Measurements from ENCODE around the gene SELENOS.

SELENOS gene

DNA sequence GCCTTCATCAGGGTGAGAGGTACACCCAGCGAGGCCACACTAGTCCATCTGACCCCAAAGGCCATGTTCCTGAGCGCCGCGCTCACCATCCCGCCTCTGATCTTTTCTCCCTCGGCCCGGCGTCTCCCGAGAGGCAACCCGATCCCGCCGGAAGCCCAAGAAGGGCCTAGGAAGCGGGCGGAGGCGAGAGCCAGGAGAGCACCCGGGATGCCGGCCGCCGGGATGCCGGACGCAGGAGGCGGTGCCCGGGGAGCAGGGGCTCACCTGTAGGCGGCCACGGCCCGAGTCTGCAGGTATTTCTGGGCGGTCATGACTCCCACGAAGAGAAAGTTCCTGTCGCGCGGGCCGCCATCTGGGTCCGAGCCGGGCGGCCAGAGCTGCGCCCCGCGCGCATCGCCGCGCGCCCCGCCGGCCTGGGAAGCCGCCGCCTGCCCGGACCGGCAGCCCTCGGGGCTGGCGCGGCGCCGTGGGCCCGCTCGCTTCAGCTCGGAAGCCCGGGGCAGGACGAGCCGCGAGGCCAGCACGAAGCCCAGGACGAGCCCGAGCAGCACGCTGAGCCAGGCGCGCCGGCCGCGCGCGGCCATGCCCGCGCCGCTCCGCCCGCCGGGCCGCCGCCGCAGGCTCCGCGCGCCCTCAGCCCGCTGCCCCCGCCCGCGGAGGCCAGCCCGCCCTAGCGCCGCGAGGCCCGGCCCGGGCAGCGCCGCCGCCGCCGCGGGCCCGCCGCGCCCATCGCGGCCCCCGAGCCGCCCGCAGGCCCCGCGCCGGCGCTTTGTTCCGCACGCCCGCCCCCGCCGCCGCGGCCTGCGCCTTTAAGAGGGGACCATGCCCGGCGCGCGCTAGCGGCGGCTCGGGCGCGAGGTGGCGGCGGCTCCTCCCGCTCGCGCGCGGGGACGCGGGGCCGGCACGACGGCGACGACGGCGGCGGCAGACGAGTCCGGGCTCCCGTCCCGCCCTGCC lies 26.1 kb downstream of the SELENOS start:
- DNase-seq (ENCODE audit: low read depth in 2 of 2), result no peak

GRCh38 chr15:101250341-101250831 lies 26.9 kb downstream of the SELENOS start:
- DNase-seq (ENCODE audit: low read depth in 2 of 2), result no peak

- no peak for DNase-seq (ENCODE audit: low read depth in 2 of 2)
These were observed 29.0 kb downstream of the SELENOS start for GRCh38 chr15:101248274-101248673.

DNA sequence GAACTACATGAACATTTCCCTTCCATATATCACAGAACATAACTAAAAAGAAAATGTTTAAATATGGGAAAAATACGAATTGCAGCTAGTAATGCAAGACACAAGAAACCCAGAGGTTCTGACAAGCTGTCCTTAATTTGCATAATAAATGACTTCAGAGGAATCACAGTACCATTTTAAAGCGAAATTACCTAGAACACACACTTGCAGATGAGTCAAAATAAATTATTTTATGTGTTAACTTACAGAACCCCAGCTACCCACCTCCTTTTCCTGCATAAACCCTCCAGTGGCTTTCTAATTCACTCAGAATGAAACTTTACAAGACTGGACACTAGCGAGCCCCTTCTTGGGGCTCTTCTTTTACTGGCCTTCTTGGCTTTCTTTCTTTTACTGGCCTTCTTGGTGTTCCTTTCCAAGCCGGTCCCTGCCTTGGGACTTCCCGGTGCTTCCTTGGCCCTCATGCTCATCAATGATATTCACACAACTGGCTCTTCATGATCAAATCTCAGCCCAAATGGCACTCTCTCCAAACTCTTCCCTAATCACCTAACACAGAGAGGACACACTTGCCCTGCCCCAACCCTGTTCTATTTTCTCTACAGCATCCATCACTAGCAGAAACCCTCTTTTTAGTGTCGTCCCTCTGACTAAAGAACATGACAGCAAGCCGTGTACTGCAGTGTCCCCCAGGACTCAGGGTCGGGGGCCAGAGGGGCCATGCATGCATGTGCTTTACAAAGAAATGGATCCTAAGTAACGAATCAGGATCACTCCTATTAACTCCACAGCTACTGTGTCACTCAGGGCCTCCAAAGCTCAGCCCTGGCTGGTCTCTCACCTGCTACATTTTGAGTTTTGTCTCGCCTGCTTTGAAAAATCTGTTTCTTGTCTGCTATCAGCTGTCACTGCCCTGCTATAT lies 30.2 kb downstream of the SELENOS start:
- no peak for DNase-seq (ENCODE audit: low read depth in 2 of 2)

- no peak for DNase-seq (ENCODE audit: low read depth in 2 of 2)
These were observed 30.9 kb downstream of the SELENOS start for GRCh38 chr15:101246391-101246790.

DNA sequence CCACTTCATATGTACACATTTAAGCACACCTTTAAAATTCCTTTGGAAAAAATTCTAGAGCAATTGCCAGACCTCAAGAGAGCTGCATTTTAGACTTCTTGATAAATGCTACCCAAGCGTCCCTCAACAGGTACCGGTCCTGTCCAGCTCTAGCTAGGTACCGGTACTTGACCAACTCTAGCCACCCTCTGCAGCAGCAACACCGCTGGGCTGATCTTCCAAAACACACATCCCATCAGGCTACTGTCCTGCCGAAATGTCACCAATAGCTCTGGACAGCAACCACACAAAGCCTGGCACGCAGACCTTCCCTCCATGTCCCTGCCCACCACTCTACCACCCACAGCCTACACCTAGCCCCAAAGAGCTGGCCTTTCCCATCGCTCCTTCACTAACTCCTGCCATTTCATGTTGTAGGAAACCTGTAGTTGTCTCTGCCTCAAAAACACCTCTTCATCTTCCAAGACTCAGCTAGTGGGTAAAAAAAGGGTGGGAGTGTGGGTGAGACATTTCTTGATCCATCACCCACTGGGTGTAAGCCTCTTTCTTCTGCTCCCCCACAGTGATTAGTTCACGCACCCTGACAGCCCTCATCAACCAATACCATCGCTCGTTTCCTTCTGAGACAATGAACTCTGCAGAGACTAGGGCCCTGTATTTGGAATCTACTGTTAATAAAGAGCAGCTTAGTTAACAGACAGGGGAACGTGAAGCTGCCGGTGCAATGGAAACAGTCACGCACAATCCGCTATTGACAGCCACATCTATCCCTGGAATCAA lies 32.2 kb downstream of the SELENOS start:
- DNase-seq (ENCODE audit: low read depth in 2 of 2), result no peak

DNA sequence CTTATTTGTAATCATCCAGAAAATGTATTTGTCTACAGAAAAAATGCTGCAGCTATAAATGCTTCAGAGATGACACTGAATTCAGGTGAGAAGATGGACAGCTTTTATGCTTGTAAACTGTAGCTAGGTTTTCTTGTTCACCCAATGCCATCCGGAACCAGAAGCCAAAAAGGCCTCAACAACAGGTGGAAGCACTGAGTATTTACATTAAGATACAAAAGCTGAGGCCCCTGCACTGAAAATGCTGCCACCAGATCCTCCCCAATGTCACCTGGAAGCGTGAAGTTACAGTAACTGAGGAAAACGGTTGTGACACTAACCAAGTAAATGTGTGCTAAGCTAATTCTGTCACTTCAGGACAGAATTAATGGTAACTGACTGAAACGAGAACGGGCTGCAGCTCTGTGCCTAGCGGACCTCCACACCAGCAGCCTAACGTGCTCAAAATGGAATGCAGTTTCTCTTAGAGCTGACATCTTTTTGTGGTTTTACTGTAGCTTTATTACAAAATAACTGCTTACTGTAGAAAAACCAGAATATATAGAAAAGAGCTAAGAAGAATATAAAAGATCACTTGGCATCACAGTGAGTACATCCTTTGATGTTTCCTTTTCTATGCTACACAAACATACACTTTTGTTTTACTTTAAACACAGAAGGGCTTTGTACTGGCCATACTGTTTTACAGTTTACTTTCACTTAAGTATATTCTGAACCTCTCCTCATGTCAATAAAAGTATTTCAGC lies 33.1 kb downstream of the SELENOS start:
- DNase-seq (ENCODE audit: low read depth in 2 of 2), result no peak

- no peak for DNase-seq (ENCODE audit: low read depth in 2 of 2)
These were observed 33.9 kb downstream of the SELENOS start for GRCh38 chr15:101243420-101243819.

GRCh38 chr15:101242999-101243336 lies 34.3 kb downstream of the SELENOS start:
- no peak for DNase-seq (ENCODE audit: low read depth in 2 of 2)

DNA sequence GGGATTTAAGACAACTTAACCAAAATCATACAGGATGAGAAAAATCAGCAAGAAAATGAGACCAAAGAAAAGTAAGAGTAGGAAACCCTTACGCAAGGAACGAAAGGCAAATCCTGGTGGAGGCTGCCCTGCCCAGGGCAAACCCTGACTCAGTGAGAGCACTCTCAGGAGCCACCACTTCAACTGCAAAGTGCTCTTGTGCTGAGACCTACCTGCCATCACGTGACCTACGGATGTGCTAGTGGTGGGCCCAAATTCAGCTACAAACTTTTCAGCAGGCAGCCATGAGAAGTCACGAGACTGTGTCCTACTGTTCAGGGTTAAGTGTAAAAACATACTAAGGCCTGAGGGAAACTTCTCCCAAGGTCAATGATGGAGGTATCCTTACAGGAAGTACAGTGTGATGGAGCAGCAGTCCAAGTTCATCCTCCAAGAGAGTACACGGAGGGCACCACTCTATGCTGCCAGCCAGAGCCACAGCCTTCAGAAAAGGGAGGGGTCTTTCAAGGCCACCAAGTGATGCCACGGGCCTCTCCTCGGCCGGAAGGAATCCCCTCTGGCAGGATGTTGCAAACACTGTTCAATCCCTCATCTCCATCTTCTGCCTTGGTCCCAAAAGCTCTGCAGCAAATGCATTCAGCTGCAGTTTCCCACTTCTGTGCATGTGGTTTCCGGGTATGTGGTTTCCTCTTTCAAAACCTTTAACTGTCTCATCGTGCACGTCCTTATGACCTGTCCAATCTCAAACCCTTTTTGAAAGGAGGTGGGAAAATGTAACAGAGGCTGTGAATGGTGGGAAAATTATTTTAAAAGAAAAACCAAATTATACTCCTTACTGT lies 34.9 kb downstream of the SELENOS start:
- no peak for DNase-seq (ENCODE audit: low read depth in 2 of 2)

DNA sequence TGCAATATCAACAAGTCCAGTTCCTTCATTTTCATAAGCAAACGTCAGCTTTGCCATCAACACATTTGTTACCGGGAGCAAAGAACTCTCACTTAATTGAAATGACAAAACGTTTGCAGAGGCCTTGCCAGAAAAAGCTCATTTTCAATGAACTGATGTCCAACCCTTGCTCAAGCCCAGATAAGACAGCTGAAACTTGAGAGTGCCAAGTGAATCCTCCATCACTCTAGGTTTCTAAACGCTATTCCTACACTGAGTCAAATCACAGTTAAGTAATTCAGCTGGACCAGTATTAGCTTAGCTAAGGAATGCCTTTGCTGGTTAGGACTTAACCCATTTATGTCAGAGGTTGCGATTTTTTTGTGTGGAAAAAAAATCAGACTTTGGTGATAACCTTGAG lies 36.9 kb downstream of the SELENOS start:
- DNase-seq (ENCODE audit: low read depth in 2 of 2), result no peak

DNA sequence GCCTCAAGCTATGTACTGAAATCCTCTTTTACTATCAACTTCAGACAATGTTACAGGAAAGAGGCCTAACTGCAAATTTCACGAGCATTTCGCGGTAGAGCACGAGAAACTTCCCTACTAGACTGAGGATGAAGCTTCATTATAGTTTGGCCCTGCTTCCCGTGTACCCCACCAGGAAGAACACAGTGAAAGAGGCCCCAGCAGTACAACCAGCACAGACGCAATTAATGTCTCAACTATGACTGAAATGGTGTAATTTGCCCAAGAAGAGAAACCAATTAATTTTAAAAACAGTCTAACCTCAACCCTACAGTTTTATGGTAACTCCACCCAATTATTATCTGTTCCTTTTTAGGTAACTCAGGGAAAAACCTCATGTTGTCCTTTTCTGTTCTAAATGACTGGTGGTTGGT lies 37.6 kb downstream of the SELENOS start:
- no peak for DNase-seq (ENCODE audit: low read depth in 2 of 2)

DNA sequence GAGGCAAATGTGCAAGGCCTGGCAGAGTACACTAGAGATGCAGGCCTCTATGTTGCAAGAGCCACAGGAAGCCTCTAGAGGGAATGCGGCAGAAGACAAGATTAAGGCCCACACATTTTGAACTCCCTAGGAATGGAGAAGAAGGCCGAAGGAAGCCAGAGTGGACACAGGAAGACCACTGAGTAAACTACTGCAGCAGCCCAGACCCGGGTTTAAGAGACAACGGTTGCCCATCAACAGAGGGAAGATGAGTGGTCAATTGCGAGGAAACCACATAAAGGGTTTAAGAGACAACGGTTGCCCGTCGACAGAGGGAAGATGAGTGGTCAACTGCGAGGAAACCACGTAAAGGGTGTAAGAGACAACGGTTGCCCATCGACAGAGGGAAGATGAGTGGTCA lies 40.0 kb downstream of the SELENOS start:
- DNase-seq (ENCODE audit: low read depth in 2 of 2), result no peak

- no peak for DNase-seq (ENCODE audit: low read depth in 2 of 2)
These were observed 43.5 kb downstream of the SELENOS start for GRCh38 chr15:101233651-101234280.

GRCh38 chr15:101232677-101233076 lies 44.6 kb downstream of the SELENOS start:
- DNase-seq (ENCODE audit: low read depth in 2 of 2), result no peak

- DNase-seq (ENCODE audit: low read depth in 2 of 2), result no peak
These were observed 49.0 kb downstream of the SELENOS start for GRCh38 chr15:101228313-101228712.

GRCh38 chr15:101225658-101226057 lies 51.6 kb downstream of the SELENOS start:
- no peak for DNase-seq (ENCODE audit: low read depth in 2 of 2)
